GM21423 (cell line): Measurements from ENCODE around the gene KRTAP10-4.
"Not testable (repeated sequence)": the region's sequence is repeated elsewhere in the genome, so short reads cannot be mapped to it uniquely, and the experiment has no call there.

Experiments
- ATAC-seq: cut with Tn5 transposase; IDR thresholded peaks from one replicate; pipeline ENCODE4 v1.9.1; 2021; ENCODE audit warnings: mild to moderate bottlenecking, moderate library complexity; ENCODE audit not compliant: unreplicated experiment

Gene KRTAP10-4

DNA sequence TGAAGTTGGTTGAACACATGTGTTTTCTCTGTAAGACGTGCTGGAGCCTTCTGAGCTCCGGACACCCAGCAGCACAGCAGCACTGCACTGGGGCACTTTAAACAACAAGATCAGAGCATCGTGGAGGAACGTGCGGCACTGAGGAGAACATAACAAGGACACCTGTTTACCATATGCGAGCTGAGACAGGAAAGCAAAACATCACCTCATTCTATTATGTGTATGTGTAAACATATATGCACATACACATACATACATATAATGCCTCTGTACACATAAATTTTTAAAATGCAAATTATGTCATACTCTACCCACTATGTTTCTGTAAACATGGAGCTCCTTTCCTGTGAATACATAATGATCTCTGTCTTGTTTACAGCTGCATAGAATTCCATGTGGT is 22.0 kb downstream of the KRTAP10-4 start:
- ATAC-seq: no peak

DNA sequence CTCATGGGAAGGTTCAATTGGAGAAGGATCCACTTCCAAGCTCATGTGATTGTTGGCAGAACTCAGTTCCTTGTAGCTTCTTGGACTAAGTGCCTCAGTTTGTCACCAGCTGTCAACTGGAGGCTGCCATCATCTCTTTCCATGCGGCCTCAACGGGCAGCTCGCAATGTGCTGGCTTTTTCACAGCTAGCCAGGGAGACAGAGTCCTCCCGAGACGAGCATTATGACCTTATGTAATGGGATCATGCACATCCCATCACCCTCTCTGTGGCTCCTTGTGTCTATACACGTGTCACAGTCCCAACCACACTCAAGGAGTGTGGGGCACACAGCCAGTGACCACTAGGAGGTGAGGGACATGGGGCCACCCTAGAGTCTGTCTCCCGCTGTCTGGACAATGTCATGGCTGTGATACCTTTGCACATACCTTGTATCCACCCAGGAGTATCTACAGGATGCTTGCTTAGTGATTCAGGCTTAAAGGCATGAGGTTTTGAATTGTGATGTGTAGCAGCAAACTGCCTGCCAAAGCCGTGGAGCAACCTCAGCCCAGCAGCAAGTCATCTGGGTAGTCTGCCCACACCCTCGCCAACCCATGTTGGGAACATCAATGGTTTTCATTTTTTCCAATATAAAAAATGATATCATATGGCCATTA is 22.7 kb downstream of the KRTAP10-4 start:
- ATAC-seq: no peak

DNA sequence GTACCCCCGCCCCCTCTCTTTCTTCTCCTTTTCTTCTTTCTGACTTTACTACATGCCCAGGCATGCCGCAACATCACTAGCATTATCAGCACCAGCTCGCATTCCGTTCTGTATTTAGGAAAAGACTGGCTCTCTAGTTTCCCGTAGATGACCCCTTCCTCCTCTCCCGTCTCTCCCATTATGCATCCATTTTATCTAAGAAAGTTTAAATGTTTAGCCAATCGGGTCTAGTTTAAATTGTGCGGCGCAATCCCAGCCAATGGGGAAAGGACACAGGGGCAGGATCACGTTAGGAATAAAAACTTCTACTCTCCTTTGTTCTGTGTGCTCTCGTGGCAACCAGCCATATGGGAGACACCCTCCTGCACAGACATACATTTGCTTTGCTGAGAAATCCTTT is 24.5 kb downstream of the KRTAP10-4 start:
- ATAC-seq: no peak

DNA sequence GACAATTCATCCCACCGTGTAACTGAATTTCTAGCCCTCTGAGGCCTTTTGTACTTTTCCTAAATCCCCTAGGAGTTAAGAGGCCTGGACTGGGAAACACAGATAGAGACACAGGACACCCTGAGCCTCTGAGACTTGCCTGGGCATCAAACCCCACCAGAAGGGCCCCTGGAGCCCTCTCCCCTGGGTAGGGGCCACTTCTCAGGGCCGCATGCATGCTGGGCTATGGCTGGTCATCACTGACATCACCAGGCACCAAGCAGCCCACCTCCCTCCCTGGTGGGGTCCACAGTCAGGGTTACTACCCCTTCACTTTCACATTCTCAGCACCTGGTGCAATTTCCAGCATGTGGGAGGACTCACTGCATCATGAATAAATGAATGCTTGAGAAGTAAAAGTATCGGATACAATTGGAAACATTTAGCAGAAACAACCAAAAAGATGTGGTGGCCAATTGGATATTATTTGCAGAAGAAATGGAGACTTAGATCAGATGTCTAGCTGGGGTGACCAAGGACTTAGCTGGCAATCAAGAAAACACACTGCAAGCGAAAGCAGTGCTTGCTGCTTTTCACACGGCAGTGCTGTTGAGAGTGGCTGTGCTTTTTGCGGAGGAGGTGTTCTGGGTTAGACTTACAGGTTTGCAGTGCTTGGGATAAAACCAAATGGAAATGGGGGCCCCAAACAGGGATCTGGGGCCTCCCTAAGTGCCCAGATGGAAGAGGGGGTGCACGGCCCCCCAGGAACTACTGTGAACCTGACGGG is 25.9 kb downstream of the KRTAP10-4 start:
- no peak for ATAC-seq

DNA sequence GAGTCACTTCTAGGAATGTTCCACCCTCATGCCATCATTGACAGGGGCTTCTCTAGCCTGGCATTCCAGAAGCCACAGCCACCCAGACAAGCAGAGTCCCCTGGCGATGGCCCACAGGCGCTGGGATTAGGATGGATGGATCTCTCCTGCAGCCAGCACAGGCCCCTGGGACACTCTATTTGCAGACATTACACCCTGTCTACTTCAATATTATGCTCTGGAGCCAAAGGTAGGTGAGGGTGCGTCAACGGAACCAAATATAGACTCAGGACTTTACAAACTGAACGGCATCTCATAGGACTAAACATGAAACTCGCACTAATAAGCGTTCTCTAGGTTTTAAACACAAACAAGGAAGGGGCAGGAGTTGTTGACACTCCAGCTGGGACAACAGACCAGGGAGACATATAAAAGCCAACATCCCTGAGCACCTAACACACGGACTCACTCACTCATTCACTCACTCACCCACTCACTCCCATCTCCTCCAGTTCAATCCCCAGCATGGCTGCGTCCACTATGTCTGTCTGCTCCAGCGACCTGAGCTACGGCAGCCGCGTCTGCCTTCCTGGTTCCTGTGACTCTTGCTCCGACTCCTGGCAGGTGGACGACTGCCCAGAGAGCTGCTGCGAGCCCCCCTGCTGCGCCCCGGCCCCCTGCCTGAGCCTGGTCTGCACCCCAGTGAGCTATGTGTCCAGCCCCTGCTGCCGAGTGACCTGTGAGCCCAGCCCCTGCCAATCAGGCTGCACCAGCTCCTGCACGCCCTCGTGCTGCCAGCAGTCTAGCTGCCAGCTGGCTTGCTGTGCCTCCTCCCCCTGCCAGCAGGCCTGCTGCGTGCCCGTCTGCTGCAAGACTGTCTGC is 26.8 kb downstream of the KRTAP10-4 start, which contains the start of gene KRTAP10-7:
TSS of gene KRTAP10-7 (plus strand) at position 480 of the 861 bp plus-strand sequence. CDS start at position 505, 25 bp downstream.
- ATAC-seq: not testable (repeated sequence)

DNA sequence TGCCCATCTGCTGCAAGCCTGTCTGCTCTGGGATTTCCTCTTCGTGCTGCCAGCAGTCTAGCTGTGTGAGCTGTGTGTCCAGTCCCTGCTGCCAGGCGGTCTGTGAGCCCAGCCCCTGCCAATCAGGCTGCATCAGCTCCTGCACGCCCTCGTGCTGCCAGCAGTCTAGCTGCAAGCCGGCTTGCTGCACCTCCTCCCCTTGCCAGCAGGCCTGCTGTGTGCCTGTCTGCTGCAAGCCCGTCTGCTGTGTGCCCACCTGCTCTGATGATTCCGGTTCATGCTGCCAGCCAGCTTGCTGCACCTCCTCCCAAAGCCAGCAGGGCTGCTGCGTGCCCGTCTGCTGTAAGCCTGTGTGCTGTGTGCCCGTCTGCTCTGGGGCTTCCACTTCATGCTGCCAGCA is 27.6 kb downstream of the KRTAP10-4 start:
- not testable (repeated sequence) for ATAC-seq

DNA sequence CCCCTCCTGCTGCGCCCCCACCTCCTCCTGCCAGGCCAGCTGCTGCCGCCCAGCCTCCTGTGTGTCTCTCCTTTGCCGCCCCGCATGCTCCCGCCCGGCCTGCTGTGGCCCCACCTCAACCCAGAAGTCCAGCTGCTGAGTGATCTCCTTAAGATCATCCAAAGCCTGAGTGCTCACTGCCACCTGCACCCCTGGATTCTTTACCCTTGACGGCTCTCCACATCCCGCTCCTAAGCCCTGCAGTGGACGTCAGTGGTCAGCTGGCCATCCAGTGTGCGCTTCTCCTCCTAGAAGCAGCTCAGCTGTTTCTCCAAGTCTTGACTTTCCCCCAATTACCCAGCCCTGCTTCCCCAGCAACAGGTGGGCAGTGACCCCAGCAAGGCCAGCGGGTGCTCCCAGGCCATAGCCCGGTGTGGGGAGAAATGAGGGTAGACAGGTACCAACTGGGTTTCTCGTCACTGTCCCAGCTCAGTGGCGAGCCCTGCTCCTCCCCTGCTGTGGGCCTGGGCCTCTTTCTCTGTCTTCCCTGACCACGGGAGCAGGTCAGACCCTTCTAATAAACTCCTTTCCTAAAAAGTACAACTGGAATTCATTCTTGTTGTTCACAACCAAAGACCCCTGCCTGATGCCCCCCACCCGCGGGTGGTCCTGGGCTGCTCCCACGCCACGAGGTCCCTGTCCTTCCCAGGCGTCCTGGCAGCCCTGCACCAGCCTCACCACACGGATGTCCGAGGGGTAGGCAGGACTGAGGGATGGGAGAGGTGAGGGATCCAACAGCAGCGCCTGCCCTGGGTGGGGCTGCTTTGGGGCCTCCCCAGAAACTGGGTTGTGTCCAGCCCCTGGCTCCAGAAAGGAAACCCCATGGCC is 28.3 kb downstream of the KRTAP10-4 start:
- no peak for ATAC-seq

DNA sequence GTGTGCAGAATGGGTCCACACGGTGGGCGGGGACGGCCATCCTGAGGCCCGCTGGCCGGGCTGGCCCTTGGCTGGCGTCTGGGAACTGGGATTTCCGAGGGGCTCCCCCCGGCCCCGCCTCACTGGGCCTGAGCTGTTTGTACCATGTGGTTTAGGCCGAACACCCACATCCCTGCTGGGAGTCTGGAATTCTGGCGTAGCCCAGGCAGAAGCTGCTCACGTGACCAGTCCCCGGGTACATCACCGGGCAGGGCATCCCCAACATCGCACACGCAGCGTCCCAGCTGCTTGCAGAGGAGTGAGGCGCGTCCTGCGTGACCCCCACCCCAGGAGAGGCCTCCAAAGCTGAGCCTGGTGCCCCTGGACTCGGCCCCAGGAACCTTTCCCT is 28.9 kb downstream of the KRTAP10-4 start:
- no peak for ATAC-seq

DNA sequence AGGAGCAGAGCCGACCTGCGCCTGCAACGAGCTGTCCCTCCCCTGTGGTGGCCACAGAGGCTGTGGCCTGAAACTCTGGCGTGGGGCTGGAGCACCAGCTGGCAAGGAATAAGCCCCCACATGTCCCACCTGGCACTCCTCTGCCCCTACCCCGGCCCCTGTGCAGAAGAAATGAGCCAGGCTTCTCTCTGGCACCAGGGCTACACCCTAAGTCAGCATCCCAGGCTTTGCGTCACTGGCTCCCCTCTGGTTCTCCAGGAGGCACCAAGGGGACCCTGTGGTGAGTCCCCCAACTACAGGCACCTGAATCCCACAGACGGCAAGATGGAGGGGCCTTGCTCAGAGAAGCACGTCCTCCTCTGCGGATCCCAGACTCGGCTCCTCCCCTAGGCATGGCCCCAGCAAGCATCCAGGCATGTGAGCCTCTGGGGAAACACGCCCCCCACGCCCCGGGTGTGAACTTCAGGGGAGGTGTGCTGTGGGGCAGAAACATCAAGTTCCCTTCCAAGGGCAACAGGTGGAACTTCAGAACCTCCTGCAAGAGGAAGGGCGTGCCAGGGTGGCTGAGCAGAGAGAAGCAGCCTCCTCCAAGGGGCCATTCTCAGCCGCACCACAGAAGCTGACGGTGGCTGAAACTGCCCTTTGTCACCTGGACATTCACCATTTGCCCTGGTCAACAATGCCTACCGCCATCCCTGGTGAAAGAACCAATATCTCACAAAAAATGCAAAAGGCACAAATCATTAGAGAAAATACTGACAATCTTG is 29.8 kb downstream of the KRTAP10-4 start:
- ATAC-seq: no peak

DNA sequence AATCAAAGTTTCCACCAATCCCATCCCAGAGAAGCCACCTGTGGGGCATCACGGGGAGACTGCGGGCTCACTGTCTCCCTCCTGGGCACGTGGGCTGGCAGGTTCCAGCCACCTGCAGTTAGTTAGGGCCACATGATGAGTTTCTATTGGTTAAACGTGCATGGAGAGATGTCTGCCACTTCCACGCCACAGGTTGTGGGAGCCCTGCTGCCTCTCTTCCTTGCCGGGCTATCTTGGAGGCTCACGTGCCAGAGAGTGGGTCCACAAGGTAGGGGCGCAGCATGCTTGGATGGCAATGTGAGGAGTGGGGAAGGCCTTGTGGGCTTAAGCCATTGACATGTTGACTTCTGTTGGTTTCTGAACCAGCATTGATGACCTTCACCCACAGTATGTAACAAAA is 30.4 kb downstream of the KRTAP10-4 start:
- ATAC-seq: no peak

DNA sequence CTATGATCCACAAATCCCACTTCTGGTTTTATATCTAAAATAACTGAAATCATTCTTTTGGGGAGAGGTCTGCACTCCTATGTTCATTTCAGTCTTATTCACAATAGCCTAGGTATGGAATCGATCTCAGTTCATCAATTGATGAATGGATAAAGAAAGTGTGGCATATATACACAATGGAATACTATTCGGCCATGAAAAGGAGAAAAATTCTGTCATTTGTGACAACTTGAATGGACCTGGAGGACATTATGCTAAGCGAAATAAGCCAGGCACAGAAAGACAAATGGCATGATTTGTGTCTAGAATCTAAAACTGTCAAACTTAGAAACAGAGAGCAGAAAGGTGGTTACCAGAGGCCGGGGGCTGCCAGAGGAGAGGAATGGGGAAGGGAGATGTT is 33.0 kb downstream of the KRTAP10-4 start:
- no peak for ATAC-seq

DNA sequence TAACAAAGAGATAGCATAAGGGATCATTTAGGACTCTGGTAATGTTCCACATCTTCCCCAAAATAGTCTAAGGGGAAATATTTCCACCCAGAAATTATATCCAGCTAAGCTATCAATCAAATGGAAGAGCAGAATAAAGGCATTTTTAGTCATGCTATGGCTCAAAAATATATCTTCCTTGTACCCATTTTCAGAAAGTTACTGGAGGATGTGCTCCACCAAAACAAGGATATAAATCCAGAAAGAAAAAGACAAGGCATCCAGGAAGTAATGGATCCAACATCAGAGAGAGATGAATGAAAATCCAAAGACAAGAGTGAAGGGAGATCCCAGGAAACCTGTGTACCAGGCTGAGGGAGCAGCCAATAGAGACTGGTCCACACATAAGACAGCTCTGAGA is 35.7 kb downstream of the KRTAP10-4 start:
- no peak for ATAC-seq

DNA sequence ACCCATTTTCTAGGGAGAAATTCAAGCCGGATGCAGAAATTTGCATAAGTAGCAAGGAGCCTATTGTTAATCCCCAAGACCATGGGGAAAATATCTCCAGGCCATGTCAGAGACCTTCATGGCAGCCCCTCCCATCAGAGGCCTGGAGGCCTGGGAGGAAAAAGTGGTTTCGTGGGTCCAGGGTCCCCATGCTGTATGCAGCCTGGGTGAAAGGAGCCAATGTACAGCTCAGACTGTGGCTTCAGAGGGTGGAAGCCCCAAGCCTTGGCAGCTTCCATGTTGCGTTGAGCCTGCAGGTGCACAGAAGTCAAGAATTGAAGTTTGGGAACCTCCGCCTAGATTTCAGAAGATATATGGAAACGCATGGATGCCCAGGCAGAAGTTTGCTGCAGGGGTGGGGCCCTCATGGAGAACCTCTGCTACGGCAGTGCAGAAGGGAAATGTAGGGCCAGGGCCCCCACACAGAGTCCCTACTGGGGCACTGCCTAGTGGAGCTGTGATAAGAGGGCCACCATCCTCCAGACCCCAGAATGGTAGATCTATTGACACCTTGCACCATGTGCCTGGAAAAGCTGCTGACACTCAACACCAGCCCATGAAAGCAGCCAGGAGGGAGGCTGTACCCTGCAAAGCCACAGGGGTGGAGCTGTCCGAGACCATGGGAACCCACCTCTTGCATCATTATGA is 36.8 kb downstream of the KRTAP10-4 start:
- ATAC-seq: not testable (repeated sequence)

DNA sequence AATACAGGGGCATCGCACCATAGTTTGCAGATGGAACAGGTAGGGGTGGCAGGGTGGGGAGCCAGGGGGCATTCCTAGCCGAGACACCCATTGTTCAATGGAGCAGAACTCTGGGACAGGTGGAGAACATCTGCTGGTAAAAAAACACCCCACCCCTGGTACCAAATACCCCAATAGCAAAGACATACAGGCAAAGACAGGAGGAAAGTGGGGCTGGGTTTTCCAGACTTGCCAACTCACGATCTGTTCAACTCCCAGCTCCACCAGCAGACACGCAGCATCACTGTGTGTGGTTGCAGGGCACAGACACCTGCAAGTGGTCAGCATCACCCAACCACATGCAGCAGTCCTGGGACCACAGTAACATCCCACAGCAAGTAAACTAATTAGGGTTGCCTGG is 38.0 kb downstream of the KRTAP10-4 start:
- no peak for ATAC-seq

DNA sequence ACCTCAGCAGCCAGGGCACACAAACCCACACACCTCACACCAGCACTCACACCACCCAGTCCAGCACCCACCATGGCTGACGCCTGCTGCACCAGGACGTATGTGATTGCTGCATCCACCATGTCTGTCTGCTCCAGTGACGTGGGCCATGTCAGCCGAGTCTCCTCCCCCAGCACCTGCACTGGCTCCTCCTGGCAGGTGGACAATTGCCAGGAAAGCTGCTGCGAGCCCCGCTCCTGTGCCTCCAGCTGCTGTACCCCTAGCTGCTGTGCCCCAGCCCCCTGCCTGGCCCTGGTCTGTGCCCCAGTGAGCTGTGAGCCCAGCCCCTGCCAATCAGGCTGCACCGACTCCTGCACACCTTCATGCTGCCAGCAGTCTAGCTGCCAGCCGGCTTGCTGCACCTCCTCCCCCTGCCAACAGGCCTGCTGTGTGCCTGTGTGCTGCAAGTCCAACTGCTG is 38.5 kb downstream of the KRTAP10-4 start, which contains the start of gene KRTAP10-8:
TSS of gene KRTAP10-8 (plus strand) at position 51 of the 458 bp plus-strand sequence. CDS start at position 73, 22 bp downstream.
- ATAC-seq: no peak

DNA sequence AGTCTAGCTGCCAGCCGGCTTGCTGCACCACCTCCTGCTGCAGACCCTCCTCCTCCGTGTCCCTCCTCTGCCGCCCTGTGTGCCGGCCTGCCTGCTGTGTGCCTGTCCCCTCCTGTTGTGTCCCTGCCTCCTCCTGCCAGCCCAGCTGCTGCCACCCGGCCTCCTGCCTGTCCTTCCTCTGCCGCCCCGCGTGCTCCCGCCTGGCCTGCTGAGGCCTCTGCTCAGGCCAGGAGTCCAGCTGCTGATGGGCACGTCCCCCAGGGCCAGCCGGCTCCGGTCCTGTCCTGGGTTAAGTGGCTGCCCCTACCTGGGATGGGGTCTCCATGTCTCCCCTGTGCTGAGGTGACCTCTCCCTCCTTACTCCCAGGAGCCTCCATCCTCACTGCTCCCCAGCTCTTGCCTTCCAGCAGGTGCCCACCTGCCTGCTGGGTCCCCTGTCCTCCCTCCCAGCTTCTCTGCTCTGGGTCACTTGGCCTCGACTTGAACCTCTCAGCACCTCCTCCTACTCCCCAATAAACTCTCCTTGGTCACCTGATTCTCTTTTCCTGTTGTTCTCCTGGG is 39.2 kb downstream of the KRTAP10-4 start:
- no peak for ATAC-seq

DNA sequence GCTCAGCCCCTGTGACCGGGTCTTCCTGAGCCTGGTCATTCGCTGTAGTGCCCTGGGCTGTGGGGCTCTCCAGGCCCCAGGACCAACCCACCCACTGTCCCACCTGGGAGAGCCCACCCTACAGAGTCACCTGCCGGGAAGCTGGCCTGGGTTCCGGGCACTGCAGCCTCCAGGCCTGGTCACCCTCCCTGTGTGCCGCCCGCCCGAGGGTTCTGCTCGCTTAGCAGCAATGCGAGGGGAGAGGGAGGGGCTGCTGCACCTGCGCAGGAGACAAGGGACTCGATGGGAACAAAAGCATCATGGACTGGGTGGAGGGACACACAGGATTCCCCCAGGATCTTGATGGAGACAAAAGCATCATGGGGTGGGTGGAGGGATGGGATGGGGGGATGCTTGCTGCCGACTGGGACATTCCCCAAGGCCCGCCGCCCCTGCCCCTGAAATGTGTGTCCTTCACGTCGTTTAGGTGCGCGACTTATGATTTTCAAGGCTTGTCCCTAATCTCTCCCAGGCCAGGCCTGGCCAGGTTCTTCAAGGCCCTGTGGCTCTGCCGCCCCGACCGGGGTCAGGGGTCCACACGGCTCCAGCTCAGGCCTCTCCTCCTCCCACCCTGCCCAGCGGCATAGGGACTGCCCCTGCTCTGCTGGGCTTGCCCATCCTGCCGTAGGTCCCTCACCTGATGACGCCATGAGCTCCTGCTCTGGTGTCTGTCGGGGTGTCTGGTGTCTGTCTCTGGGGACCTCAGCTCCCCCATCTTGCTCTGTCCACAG is 40.0 kb downstream of the KRTAP10-4 start:
- no peak for ATAC-seq

DNA sequence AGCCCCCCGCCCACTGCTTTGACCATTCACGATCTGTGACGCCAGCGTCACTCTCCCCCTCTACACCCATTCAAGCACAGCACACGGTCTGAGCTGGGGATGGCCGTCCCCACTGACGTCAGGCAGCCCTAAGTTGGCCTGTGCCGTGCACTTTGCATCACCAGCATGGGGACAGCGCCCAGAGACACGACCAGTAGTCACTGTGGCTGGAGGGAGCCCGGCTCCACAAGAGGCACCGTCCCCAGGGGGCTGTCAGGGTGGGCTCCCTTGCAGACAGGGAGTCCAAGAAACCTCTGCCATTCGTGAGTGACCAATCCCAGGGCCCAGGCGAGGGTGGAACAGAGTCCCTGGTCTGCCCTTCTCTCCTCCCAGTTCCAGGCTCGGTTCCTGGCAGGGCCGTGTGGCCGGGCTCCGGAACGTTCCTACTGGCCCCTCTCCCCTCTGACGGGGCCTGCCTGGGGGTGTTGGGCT is 40.7 kb downstream of the KRTAP10-4 start:
- no peak for ATAC-seq
